ENCODE data around the gene SNORC.

SNORC gene

DNA sequence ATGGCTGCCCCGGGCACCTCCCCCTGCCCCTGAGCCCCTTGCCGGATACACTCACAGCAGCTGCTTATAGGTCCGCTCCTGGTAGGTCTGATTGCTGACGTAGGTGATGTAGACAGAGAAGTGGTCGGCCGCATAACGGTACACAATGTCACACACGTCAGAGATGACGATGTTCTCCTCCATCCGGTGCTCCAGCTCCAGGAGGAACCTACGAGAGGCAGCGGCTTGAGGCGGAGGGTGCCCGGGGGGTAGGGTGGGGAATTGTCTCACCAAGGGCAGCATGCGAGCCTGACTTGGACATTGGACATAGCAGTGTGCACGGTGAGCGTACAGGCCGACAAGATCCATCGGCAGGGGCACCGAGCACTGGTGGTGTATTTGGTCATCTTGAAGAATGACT is 22.8 kb downstream of the SNORC start:
- Histone ChIP-seq H3K4me1 (ENCODE audit: insufficient read depth, insufficient read length) (peaks cover 17% of the 10 kb centered on the region), H3K4me3 (ENCODE audit: insufficient read length, low read depth) (no peak overlapping the region), H3K9me3 (ENCODE audit: insufficient read depth, low read length) (no peaks in the 10 kb centered on the region), H3K36me3 (ENCODE audit: insufficient read depth, insufficient read length, low read length) (no peaks in the 10 kb centered on the region), H3K27me3 (ENCODE audit: insufficient read depth, insufficient read length) (peaks cover 8% of the 10 kb centered on the region), H3K9ac (ENCODE audit: insufficient read length, low read depth) (no peak overlapping the region)
- TF ChIP-seq ZNF274 (IDR thresholded peaks at IDR 0.05; ENCODE audit: low read depth, low read length) (no peak), SUZ12 (IDR thresholded peaks at IDR 0.05; ENCODE audit: extremely low read depth, insufficient read depth, insufficient read length) (no peak), YY1 (IDR thresholded peaks at IDR 0.05; ENCODE audit: insufficient read depth, insufficient read length) (no peak)
- DNase-seq (ENCODE audit: low read depth, low spot score): no peak

DNA sequence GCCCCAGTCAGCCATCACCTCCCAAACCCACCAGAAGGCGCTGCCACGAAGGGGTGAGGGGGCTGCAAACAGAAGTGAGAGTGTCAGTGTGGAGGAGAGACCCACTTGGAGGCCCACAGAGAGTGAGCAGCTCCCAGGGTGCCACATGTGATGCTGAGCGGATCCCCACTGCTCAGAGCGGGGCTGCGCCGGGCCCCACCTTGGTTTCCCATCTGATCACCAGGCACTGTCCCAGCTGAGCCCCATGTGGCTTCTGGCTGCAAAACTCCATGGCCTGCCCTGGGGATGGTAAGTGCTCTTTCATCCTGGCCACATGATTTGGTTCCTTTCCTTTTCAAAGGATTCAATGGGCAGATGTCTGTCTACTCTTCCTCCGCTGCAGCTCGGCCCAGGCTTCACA is 23.8 kb downstream of the SNORC start:
- peaks cover 17% of the 10 kb centered on the region for H3K4me1 ChIP-seq (ENCODE audit: insufficient read depth, insufficient read length)
- H3K27me3 ChIP-seq (ENCODE audit: insufficient read depth, insufficient read length): peaks cover 18% of the 10 kb centered on the region
- DNase-seq (ENCODE audit: low read depth, low spot score): no peak
- H3K9ac ChIP-seq (ENCODE audit: insufficient read length, low read depth): no peak overlapping the region
- no peak for TF ChIP-seq SUZ12 (IDR thresholded peaks at IDR 0.05; ENCODE audit: extremely low read depth, insufficient read depth, insufficient read length)
- no peak for TF ChIP-seq YY1 (IDR thresholded peaks at IDR 0.05; ENCODE audit: insufficient read depth, insufficient read length)
- TF ChIP-seq ZNF274 (IDR thresholded peaks at IDR 0.05; ENCODE audit: low read depth, low read length): no peak
- no peaks in the 10 kb centered on the region for H3K36me3 ChIP-seq (ENCODE audit: insufficient read depth, insufficient read length, low read length)
- H3K4me3 ChIP-seq (ENCODE audit: insufficient read length, low read depth): no peak overlapping the region
- no peaks in the 10 kb centered on the region for H3K9me3 ChIP-seq (ENCODE audit: insufficient read depth, low read length)

DNA sequence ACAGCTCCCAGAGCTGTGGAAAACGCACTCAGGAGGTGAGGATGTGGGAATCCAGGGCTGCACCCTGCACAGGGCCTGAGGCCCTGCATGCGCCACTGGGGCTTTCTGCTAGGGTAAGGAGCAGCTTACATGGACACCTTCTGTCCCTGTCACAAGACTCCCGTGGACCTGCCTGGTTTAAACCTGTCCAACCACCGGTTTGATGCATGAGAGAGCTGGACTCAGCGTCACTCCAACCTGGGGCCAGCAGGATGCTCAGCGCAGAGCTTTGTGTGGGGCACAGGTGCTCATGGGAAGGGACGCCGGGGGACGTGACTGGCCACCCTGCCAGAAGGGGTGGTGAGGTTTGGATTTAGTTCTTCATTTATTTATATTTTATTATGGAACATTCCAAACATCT is 24.2 kb downstream of the SNORC start:
- Histone ChIP-seq H3K9ac (ENCODE audit: insufficient read length, low read depth) (no peak overlapping the region), H3K27me3 (ENCODE audit: insufficient read depth, insufficient read length) (peaks cover 22% of the 10 kb centered on the region), H3K9me3 (ENCODE audit: insufficient read depth, low read length) (no peaks in the 10 kb centered on the region), H3K4me3 (ENCODE audit: insufficient read length, low read depth) (no peak overlapping the region), H3K4me1 (ENCODE audit: insufficient read depth, insufficient read length) (peaks cover 17% of the 10 kb centered on the region), H3K36me3 (ENCODE audit: insufficient read depth, insufficient read length, low read length) (no peaks in the 10 kb centered on the region)
- no peak for TF ChIP-seq SUZ12 (IDR thresholded peaks at IDR 0.05; ENCODE audit: extremely low read depth, insufficient read depth, insufficient read length)
- DNase-seq (ENCODE audit: low read depth, low spot score): no peak

DNA sequence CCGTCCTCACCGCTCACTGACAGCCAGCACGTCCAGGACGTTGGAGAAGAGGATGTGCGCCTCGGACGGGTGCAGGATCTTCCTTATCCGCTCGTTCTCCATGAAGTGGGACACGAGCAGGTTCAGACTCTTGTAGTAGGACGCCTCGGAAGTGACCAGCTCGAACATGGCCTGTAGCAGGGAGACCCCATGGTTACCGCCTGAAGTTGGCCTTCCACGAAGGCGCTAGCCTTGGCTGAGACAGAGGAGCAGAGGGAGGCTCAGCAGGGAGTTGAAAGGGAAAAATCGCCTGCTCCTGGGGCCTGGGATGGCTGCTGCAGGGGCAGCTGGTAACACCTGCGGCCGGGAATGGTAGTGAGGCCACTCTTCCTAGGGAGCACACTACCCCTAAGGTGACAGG is 24.7 kb downstream of the SNORC start:
- Histone ChIP-seq H3K4me3 (ENCODE audit: insufficient read length, low read depth) (no peak overlapping the region), H3K9me3 (ENCODE audit: insufficient read depth, low read length) (no peaks in the 10 kb centered on the region), H3K27me3 (ENCODE audit: insufficient read depth, insufficient read length) (peaks cover 27% of the 10 kb centered on the region), H3K4me1 (ENCODE audit: insufficient read depth, insufficient read length) (peaks cover 17% of the 10 kb centered on the region), H3K36me3 (ENCODE audit: insufficient read depth, insufficient read length, low read length) (no peaks in the 10 kb centered on the region), H3K9ac (ENCODE audit: insufficient read length, low read depth) (no peak overlapping the region)
- DNase-seq (ENCODE audit: low read depth, low spot score): no peak
- TF ChIP-seq ZNF274 (IDR thresholded peaks at IDR 0.05; ENCODE audit: low read depth, low read length) (no peak), SUZ12 (IDR thresholded peaks at IDR 0.05; ENCODE audit: extremely low read depth, insufficient read depth, insufficient read length) (no peak), YY1 (IDR thresholded peaks at IDR 0.05; ENCODE audit: insufficient read depth, insufficient read length) (no peak)

DNA sequence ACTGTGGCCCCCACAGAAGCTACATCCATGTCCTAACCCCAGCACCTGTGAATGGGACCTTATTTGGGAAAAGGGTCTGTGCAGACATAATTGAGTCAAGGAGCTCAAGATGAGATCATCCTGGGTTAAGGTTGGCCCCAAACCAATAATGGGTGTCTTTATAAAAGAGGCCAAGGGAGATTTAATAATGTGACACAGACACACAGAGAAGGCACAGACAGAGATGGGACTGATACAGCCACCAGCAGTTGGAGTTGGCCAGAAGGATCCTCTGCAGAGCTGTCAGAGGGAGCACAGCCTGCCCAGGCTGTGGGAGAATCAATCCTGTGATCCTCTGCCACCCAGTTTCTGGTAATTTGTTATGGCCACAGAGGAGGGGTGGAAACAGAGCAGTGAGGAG is 26.0 kb downstream of the SNORC start:
- no peak overlapping the region for H3K4me3 ChIP-seq (ENCODE audit: insufficient read length, low read depth)
- H3K9me3 ChIP-seq (ENCODE audit: insufficient read depth, low read length): no peaks in the 10 kb centered on the region
- H3K36me3 ChIP-seq (ENCODE audit: insufficient read depth, insufficient read length, low read length): no peaks in the 10 kb centered on the region
- H3K27me3 ChIP-seq (ENCODE audit: insufficient read depth, insufficient read length): peaks cover 41% of the 10 kb centered on the region
- no peak overlapping the region for H3K9ac ChIP-seq (ENCODE audit: insufficient read length, low read depth)
- H3K4me1 ChIP-seq (ENCODE audit: insufficient read depth, insufficient read length): peaks cover 9% of the 10 kb centered on the region
- TF ChIP-seq ZNF274 (IDR thresholded peaks at IDR 0.05; ENCODE audit: low read depth, low read length) (no peak), SUZ12 (IDR thresholded peaks at IDR 0.05; ENCODE audit: extremely low read depth, insufficient read depth, insufficient read length) (no peak), YY1 (IDR thresholded peaks at IDR 0.05; ENCODE audit: insufficient read depth, insufficient read length) (no peak)
- no peak for DNase-seq (ENCODE audit: low read depth, low spot score)

DNA sequence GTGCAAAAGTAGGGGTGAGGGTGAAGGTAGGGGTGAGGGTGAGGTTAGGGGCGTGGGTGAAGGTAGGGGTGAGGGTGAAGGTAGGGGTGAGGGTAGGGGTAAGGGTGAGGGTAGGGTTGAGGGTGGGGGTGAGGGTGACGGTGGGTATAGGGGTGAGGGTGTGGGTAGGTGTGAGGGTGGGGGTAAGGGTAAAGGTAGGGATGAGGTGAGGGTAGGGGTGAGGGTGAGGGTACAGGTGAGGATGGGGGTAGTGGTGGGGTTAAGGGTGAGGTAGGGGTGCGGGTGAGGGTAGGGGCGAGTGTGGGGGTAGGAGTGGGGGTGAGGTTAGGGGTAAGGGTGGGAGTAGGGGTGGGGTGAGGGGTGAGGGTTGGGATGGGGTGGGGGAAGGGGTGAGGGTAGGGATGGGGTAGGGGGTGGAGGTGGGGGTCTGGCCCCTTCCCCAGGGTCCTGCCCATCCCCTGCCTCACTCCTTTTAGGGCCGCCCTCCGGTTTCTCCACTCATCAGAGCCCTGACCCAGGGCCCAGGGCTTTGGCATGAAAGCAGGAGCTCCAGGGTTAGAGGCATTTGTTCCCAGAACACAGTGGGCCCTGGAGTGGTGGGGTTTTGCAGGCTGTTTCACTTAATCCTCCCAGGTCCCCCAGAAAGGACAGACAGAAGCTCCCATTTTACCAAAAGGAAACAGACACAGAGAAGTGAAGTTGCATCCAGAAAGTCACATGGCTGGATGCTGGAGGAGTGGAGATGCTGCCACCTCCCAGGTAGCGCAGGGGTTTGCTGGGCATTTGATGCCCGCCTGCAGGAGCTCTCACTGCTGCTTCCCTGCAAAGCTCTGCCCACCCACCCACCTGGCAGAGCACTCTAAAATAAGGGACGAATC is 26.9 kb downstream of the SNORC start:
- TF ChIP-seq YY1 (IDR thresholded peaks at IDR 0.05; ENCODE audit: insufficient read depth, insufficient read length) (no peak), SUZ12 (IDR thresholded peaks at IDR 0.05; ENCODE audit: extremely low read depth, insufficient read depth, insufficient read length) (no peak), ZNF274 (IDR thresholded peaks at IDR 0.05; ENCODE audit: low read depth, low read length) (no peak)
- no peak overlapping the region for H3K9ac ChIP-seq (ENCODE audit: insufficient read length, low read depth)
- H3K27me3 ChIP-seq (ENCODE audit: insufficient read depth, insufficient read length): peaks cover 49% of the 10 kb centered on the region
- H3K4me1 ChIP-seq (ENCODE audit: insufficient read depth, insufficient read length): peaks cover 11% of the 10 kb centered on the region
- no peaks in the 10 kb centered on the region for H3K36me3 ChIP-seq (ENCODE audit: insufficient read depth, insufficient read length, low read length)
- no peak for DNase-seq (ENCODE audit: low read depth, low spot score)
- no peaks in the 10 kb centered on the region for H3K9me3 ChIP-seq (ENCODE audit: insufficient read depth, low read length)
- no peak overlapping the region for H3K4me3 ChIP-seq (ENCODE audit: insufficient read length, low read depth)

DNA sequence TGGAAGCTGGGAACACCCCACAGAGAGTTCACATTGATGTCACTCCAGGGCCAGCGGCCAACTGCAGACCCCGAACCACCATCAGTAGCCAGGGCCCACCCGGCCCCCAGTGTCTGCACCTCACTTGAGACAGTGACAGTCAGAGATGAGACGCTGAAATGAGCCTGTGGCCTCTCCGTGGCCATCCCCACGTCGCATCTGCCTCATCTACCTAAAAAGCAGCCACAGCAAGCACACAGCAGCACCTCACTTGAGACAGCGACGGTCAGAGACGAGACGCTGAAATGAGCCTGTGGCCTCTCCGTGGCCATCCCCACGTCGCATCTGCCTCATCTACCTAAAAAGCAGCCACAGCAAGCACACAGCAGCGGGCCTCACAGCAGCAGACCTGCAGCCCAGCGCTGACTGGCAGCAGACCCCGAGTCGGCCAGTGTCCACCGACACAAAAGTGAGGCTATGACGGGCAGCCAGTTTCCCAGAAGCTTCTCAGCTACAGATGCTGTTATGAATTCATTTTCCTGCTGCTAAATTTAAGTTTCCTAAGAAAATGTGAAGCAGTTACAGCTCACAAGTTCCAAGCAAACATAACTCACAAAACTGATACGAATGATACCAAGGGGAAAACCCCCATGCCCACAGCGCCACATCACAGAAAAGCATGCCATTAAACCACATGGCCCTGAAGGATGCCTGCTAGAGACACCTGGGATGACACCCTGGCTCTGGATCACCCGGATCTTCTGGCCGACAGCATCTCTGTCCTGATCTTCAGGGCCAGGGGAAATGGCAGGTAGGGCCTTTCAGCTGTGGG is 27.7 kb downstream of the SNORC start:
- H3K4me3 ChIP-seq (ENCODE audit: insufficient read length, low read depth): no peak overlapping the region
- H3K9ac ChIP-seq (ENCODE audit: insufficient read length, low read depth): no peak overlapping the region
- H3K36me3 ChIP-seq (ENCODE audit: insufficient read depth, insufficient read length, low read length): no peaks in the 10 kb centered on the region
- peaks cover 57% of the 10 kb centered on the region for H3K27me3 ChIP-seq (ENCODE audit: insufficient read depth, insufficient read length)
- peaks cover 11% of the 10 kb centered on the region for H3K4me1 ChIP-seq (ENCODE audit: insufficient read depth, insufficient read length)
- no peak for DNase-seq (ENCODE audit: low read depth, low spot score)
- TF ChIP-seq ZNF274 (IDR thresholded peaks at IDR 0.05; ENCODE audit: low read depth, low read length): no peak
- no peak for TF ChIP-seq SUZ12 (IDR thresholded peaks at IDR 0.05; ENCODE audit: extremely low read depth, insufficient read depth, insufficient read length)
- no peak for TF ChIP-seq YY1 (IDR thresholded peaks at IDR 0.05; ENCODE audit: insufficient read depth, insufficient read length)
- no peaks in the 10 kb centered on the region for H3K9me3 ChIP-seq (ENCODE audit: insufficient read depth, low read length)

Measured in NT2/D1 (cell line).